Stomach (tissue), 9 donors: Measurements from ENCODE around the gene P2RY8. TPM values are rescaled to one million over a fixed set of nuclear protein-coding genes. Genes with fewer than 3 reads are reported as not detected.
"Not testable (repeated sequence)": the region's sequence is repeated elsewhere in the genome, so short reads cannot be mapped to it uniquely, and the experiment has no call there.

Experiments
- DNase-seq, 2 donors: peaks; one replicate each; pipeline versions ENCODE4 v3.0.0 to v3.0.0-alpha.2; 2013 to 2019
- H3K27ac ChIP-seq, 5 donors: fragments of 200-600 bp in 4 of 5; sonication (generic) in 4 of 5; one replicate each; pipeline ENCODE4 v1.5.1; 2013 to 2019; ENCODE audit warnings: mild to moderate bottlenecking in 1 of 5, moderate library complexity in 1 of 5
- H3K27me3 ChIP-seq, 3 donors: fragments of 200-600 bp; sonication (generic); one replicate each; pipeline ENCODE4 v1.5.1; 2017 to 2019; ENCODE audit warnings: mixed run types in 1 of 3
- H3K36me3 ChIP-seq, 4 donors: fragments of 200-600 bp; sonication (generic); 1 replicate in 3 of 4; 2 replicates in 1 of 4; pipeline ENCODE4 v1.5.1; 2016 to 2019
- H3K4me1 ChIP-seq, 4 donors: fragments of 200-600 bp; sonication (generic); one replicate each; pipeline ENCODE4 v1.5.1; 2016 to 2019
- H3K4me3 ChIP-seq, 4 donors: fragments of 200-600 bp; sonication (generic) in 3 of 4; one replicate each; pipeline ENCODE4 v1.5.1; 2016 to 2019; ENCODE audit warnings: mild to moderate bottlenecking in 1 of 4
- H3K9me3 ChIP-seq, 4 donors: fragments of 200-600 bp; sonication (generic); one replicate each; pipeline ENCODE4 v1.5.1; 2016 to 2019
- CTCF ChIP-seq, 7 experiments: fragments of 450-650 bp in 4 of 7; fragments of 200-600 bp in 3 of 7; sonication (generic) in 3 of 7; IDR thresholded peaks; one replicate each; pipeline ENCODE4 v1.5.1; 2016 to 2019; ENCODE audit warnings: antibody characterized with exemption in 7 of 7, control low read depth in 2 of 7, mild to moderate bottlenecking in 1 of 7
- EP300 ChIP-seq: sonication (generic); formaldehyde crosslinking; IDR thresholded peaks from one replicate; pipeline ENCODE4 v1.6.1; 2017; ENCODE audit warnings: antibody characterized with exemption
- POLR2A ChIP-seq, 4 donors: fragments of 450-650 bp; IDR thresholded peaks; one replicate each; pipeline ENCODE4 v1.6.1; 2016; ENCODE audit warnings: antibody characterized with exemption in 4 of 4, control low read depth in 2 of 4, mild to moderate bottlenecking in 1 of 4, moderate library complexity in 1 of 4
- POLR2AphosphoS5 ChIP-seq, 3 donors: sonication (generic); formaldehyde crosslinking; IDR thresholded peaks; one replicate each; pipeline ENCODE4 v1.6.1; 2016; ENCODE audit warnings: antibody characterized with exemption in 3 of 3
- WGBS, 5 donors: extraction: QIAGEN DNeasy Blood & Tissue Kit in 3 of 5; methylation state at CpG; one replicate each; pipeline versions ENCODE4 v1.1.5 to v1.1.7; 2013 to 2018; 5-methylcytosine and 5-hydroxymethylcytosine counted together
- intact Hi-C: fragments of 100-400 bp; cut with DNase I; formaldehyde crosslinking; loops from one replicate; pipeline ENCODE4 v1.15.1; 2023; ENCODE audit warnings: low total_unique reads
- polyA plus RNA-seq, 3 donors: library from polyadenylated mRNA; stranded (reverse); fragments of 200-250 nt; gene quantifications; one replicate each; pipeline ENCODE4 v1.2.3, GENCODE V29; 2013
- total RNA-seq, 5 donors: library from RNA; depleted of rRNA; stranded (reverse); fragments of >200 nt; gene quantifications; one replicate each; pipeline versions ENCODE4 v1.1.0 to v1.2.3, GENCODE V29; 2014 to 2016
- donor health status: healthy with polysubstance abuse.
- donor health status: Bipolar disorder and iron deficiency.
- donor health status: healthy.

P2RY8 gene
- total and polyA plus RNA-seq, 8 donors: 0.31 to 3.3 (median 1.3) TPM; not detected in 2

- TF ChIP-seq EP300: no peak
- no peak for TF ChIP-seq POLR2AphosphoS5 (IDR thresholded peaks at IDR 0.05)
- TF ChIP-seq CTCF (IDR thresholded peaks at IDR 0.05): no peak
- TF ChIP-seq POLR2A (IDR thresholded peaks at IDR 0.05): no peak
- no peak for DNase-seq
- 70 to 82% (median 75%) methylated on average over 2 of the region's 2 CpGs for WGBS, 5 donors
Measured at GRCh38 chrX:1545776-1546408, 8.9 kb upstream of the P2RY8 start.

GRCh38 chrX:1542994-1543725 is 6.2 kb upstream of the P2RY8 start:
- Histone ChIP-seq H3K36me3 (no peaks in the 10 kb centered on the region), H3K4me3 (no peak overlapping the region), H3K9me3 (peaks cover 0 to 8% (median 3%) of the 10 kb centered on the region in 4 donors), H3K27ac (no peak overlapping the region), H3K27me3 (no peaks in the 10 kb centered on the region), H3K4me1 (no peaks in the 10 kb centered on the region)
- intact Hi-C loops: no loop called here
- no peak for DNase-seq
- 90 to 95% (median 94%) methylated on average over 21 to 22 of the region's 22 CpGs for WGBS, 5 donors
- TF ChIP-seq POLR2AphosphoS5 (IDR thresholded peaks at IDR 0.05) (no peak), CTCF (IDR thresholded peaks at IDR 0.05) (no peak)

More at GRCh38 chrX:1545776-1546408, 8.9 kb upstream of the P2RY8 start:
- Histone ChIP-seq H3K36me3 (no peaks in the 10 kb centered on the region), H3K27ac (no peak overlapping the region), H3K4me1 (no peaks in the 10 kb centered on the region), H3K9me3 (peaks cover 0 to 8% (median 3%) of the 10 kb centered on the region in 4 donors), H3K4me3 (no peak overlapping the region), H3K27me3 (no peaks in the 10 kb centered on the region)
- intact Hi-C loops: no loop called here

GRCh38 chrX:1539146-1539545 is 2.2 kb upstream of the P2RY8 start:
- intact Hi-C loops, DNase-seq, H3K36me3 ChIP-seq, H3K9me3 ChIP-seq, H3K4me3 ChIP-seq, H3K27ac ChIP-seq, H3K4me1 ChIP-seq, H3K27me3 ChIP-seq: not testable (repeated sequence)
- 90 to 95% (median 92%) methylated on average over 14 of the region's 14 CpGs for WGBS, 5 donors

GRCh38 chrX:1537716-1538090 is 718 bp upstream of the P2RY8 start:
- WGBS, 5 donors: 75 to 85% (median 81%) methylated on average over 7 of the region's 7 CpGs
- intact Hi-C loops, DNase-seq, H3K4me1 ChIP-seq, H3K9me3 ChIP-seq, H3K36me3 ChIP-seq: not testable (repeated sequence)
- H3K27me3 ChIP-seq: peaks cover 0 to 10% (median 0%) of the 10 kb centered on the region in 3 donors
- peak overlapping the region; percentile 33 to 75 (median 62) for H3K27ac ChIP-seq
- peak overlapping the region in 2 of 4 donors; percentile 38 to 42 for H3K4me3 ChIP-seq

GRCh38 chrX:1536712-1537030 is 314 bp downstream of the P2RY8 start:
- intact Hi-C loops: no loop called here
- Histone ChIP-seq H3K27ac (peak overlapping the region; percentile 5 to 75 (median 62)), H3K36me3 (no peaks in the 10 kb centered on the region), H3K4me1 (no peaks in the 10 kb centered on the region), H3K9me3 (no peaks in the 10 kb centered on the region), H3K4me3 (peak overlapping the region; percentile 31 to 42 (median 36)), H3K27me3 (peaks cover 0 to 12% (median 0%) of the 10 kb centered on the region in 3 donors)
- TF ChIP-seq EP300: no peak
- no peak for TF ChIP-seq POLR2AphosphoS5 (IDR thresholded peaks at IDR 0.05)
- TF ChIP-seq POLR2A (IDR thresholded peaks at IDR 0.05): no peak
- TF ChIP-seq CTCF (IDR thresholded peaks at IDR 0.05): no peak
- DNase-seq: no peak
- 64 to 75% (median 66%) methylated on average over 17 of the region's 17 CpGs for WGBS, 5 donors
